ENCODE measurements around the gene LRRC3C.

GRCh38 chr17:39971076-39971603 lies 43.6 kb downstream of the LRRC3C start:
- TF ChIP-seq CTCF (IDR thresholded peaks at IDR 0.05; ENCODE audit: insufficient read depth, low read length, poor library complexity, severe bottlenecking) (no peak), EZH2phosphoT487 (conservative IDR thresholded peaks at IDR 0.05; ENCODE audit: low read length) (no peak)

Measured in SU-DHL-6 (cell line).